KMS-11 (cell line): ENCODE results near the gene KCNMB2.

Experiments used
- H2AFZ ChIP-seq: fragments of 200-600 bp; sonication (generic); 2 replicates; pipeline ENCODE4 v1.6.1; 2016; ENCODE audit warnings: antibody characterized with exemption, mixed run types, low read depth
- H3K27ac ChIP-seq: fragments of 200-600 bp; sonication (generic); 2 replicates; pipeline ENCODE4 v1.6.1; 2016; ENCODE audit warnings: mild to moderate bottlenecking, mixed run types
- H3K27me3 ChIP-seq: fragments of 200-600 bp; sonication (generic); 2 replicates; pipeline ENCODE4 v1.6.1; 2017; ENCODE audit warnings: mild to moderate bottlenecking, low read depth, mixed run types, moderate library complexity; ENCODE audit not compliant: insufficient read depth
- H3K36me3 ChIP-seq: fragments of 200-600 bp; sonication (generic); 2 replicates; pipeline ENCODE4 v1.6.1; 2017; ENCODE audit warnings: mild to moderate bottlenecking, mixed run types; ENCODE audit not compliant: insufficient read depth
- H3K4me1 ChIP-seq: fragments of 200-600 bp; sonication (generic); 2 replicates; pipeline ENCODE4 v1.6.1; 2016; ENCODE audit warnings: mild to moderate bottlenecking, low read depth, mixed run types; ENCODE audit not compliant: poor library complexity, severe bottlenecking
- H3K4me2 ChIP-seq: fragments of 200-600 bp; sonication (generic); 2 replicates; pipeline ENCODE4 v1.7.0; 2016; ENCODE audit warnings: mild to moderate bottlenecking, mixed run types
- H3K4me3 ChIP-seq: fragments of 200-600 bp; sonication (generic); IDR thresholded peaks from 2 replicates; pipeline ENCODE4 v1.6.1; 2017; ENCODE audit warnings: low read depth, low read length, mixed read lengths; ENCODE audit not compliant: insufficient read depth
- H3K79me2 ChIP-seq: fragments of 200-600 bp; sonication (generic); 2 replicates; pipeline ENCODE4 v1.6.1; 2016; ENCODE audit warnings: low read depth, mixed run types; ENCODE audit not compliant: insufficient read depth
- H3K9ac ChIP-seq: fragments of 200-600 bp; sonication (generic); 2 replicates; pipeline ENCODE4 v1.6.1; 2016; ENCODE audit warnings: mild to moderate bottlenecking, mixed run types
- H4K20me1 ChIP-seq: fragments of 200-600 bp; sonication (generic); 2 replicates; pipeline ENCODE4 v1.6.1; 2016; ENCODE audit warnings: mild to moderate bottlenecking, mixed run types; ENCODE audit not compliant: insufficient read depth
- CTCF ChIP-seq: fragments of 200-600 bp; sonication (generic); conservative IDR thresholded peaks from 2 replicates; pipeline ENCODE4 v1.6.1; 2017; ENCODE audit warnings: low read depth, mild to moderate bottlenecking, antibody characterized with exemption, low read length, moderate library complexity, mixed read lengths

KCNMB2 gene

GRCh38 chr3:178849199-178849910 lies 313.1 kb downstream of the KCNMB2 start:
- Histone ChIP-seq H3K27me3 (no peaks in the 10 kb centered on the region), H3K27ac (no peak overlapping the region), H3K4me2 (no peak overlapping the region), H3K4me1 (no peaks in the 10 kb centered on the region), H3K4me3 (no peak overlapping the region), H4K20me1 (no peaks in the 10 kb centered on the region), H2AFZ (no peak overlapping the region), H3K79me2 (no peaks in the 10 kb centered on the region), H3K36me3 (no peaks in the 10 kb centered on the region), H3K9ac (no peak overlapping the region)
- no peak for TF ChIP-seq CTCF

GRCh38 chr3:178850450-178851190 lies 314.4 kb downstream of the KCNMB2 start:
- no peak overlapping the region for H3K4me2 ChIP-seq
- no peak for TF ChIP-seq CTCF

GRCh38 chr3:178851564-178851963 lies 315.3 kb downstream of the KCNMB2 start:
- no peaks in the 10 kb centered on the region for H3K36me3 ChIP-seq
- H2AFZ ChIP-seq = no peak overlapping the region
- H3K27me3 ChIP-seq = no peaks in the 10 kb centered on the region
- no peak overlapping the region for H3K4me2 ChIP-seq
- no peak overlapping the region for H3K9ac ChIP-seq
- no peak overlapping the region for H3K4me3 ChIP-seq
- no peak for TF ChIP-seq CTCF
- no peaks in the 10 kb centered on the region for H4K20me1 ChIP-seq
- H3K79me2 ChIP-seq = no peaks in the 10 kb centered on the region
- H3K27ac ChIP-seq = no peak overlapping the region
- no peaks in the 10 kb centered on the region for H3K4me1 ChIP-seq

More at GRCh38 chr3:178850450-178851190, 314.4 kb downstream of the KCNMB2 start:
- H2AFZ ChIP-seq = no peak overlapping the region
- H3K9ac ChIP-seq = no peak overlapping the region
- no peaks in the 10 kb centered on the region for H3K79me2 ChIP-seq
- H3K4me1 ChIP-seq = no peaks in the 10 kb centered on the region
- H3K4me3 ChIP-seq = no peak overlapping the region
- no peak overlapping the region for H3K27ac ChIP-seq
- no peaks in the 10 kb centered on the region for H3K36me3 ChIP-seq
- H3K27me3 ChIP-seq = no peaks in the 10 kb centered on the region
- no peaks in the 10 kb centered on the region for H4K20me1 ChIP-seq

GRCh38 chr3:178856804-178857203 lies 320.6 kb downstream of the KCNMB2 start:
- no peak overlapping the region for H3K4me2 ChIP-seq
- no peak overlapping the region for H3K9ac ChIP-seq
- no peak for TF ChIP-seq CTCF
- no peaks in the 10 kb centered on the region for H3K27me3 ChIP-seq
- H3K4me3 ChIP-seq = no peak overlapping the region
- no peaks in the 10 kb centered on the region for H3K4me1 ChIP-seq
- no peak overlapping the region for H3K27ac ChIP-seq
- no peak overlapping the region for H2AFZ ChIP-seq
- no peaks in the 10 kb centered on the region for H3K36me3 ChIP-seq
- H3K79me2 ChIP-seq = 0 out of 2 replicates have a peak, but pooled peaks cover 3% of the 10 kb centered on the region
- H4K20me1 ChIP-seq = no peaks in the 10 kb centered on the region
